Liver (tissue), 9 donors: Measurements from ENCODE around the gene C12orf57. TPM values are rescaled to one million over a fixed set of nuclear protein-coding genes. Genes with fewer than 3 reads are reported as not detected.

Experiments
- DNase-seq: peaks from one replicate; pipeline ENCODE4 v3.0.0-alpha.2; 2017; ENCODE audit warnings: low spot score
- H3K27ac ChIP-seq, 2 donors: one replicate each; pipeline ENCODE4 v1.7.0; 2013; ENCODE audit warnings: inconsistent platforms in 2 of 2, low read length in 2 of 2, control low read depth in 1 of 2, low read depth in 1 of 2, mild to moderate bottlenecking in 1 of 2
- H3K27me3 ChIP-seq, 4 donors: one replicate each; pipeline versions ENCODE4 v1.6.1 to v1.7.0; 2013; ENCODE audit warnings: low read length in 3 of 4, inconsistent platforms in 1 of 4, mild to moderate bottlenecking in 1 of 4, moderate library complexity in 1 of 4; ENCODE audit not compliant: control insufficient read depth in 4 of 4, insufficient read depth in 4 of 4
- H3K36me3 ChIP-seq, 4 donors: one replicate each; pipeline versions ENCODE4 v1.6.1 to v1.7.0; 2013; ENCODE audit warnings: low read length in 3 of 4, mild to moderate bottlenecking in 3 of 4, low read depth in 1 of 4, moderate library complexity in 1 of 4; ENCODE audit not compliant: control insufficient read depth in 4 of 4, insufficient read depth in 3 of 4
- H3K4me1 ChIP-seq, 4 donors: one replicate each; pipeline versions ENCODE4 v1.6.1 to v1.7.0; 2013; ENCODE audit warnings: low read length in 3 of 4, mild to moderate bottlenecking in 3 of 4, moderate library complexity in 1 of 4; ENCODE audit not compliant: control insufficient read depth in 4 of 4, insufficient read depth in 4 of 4
- H3K4me3 ChIP-seq, 3 donors: one replicate each; pipeline versions ENCODE4 v1.6.1 to v1.7.0; 2013; ENCODE audit warnings: low read length in 3 of 3, control low read depth in 1 of 3, low read depth in 1 of 3, mild to moderate bottlenecking in 1 of 3
- H3K9ac ChIP-seq, 2 donors: one replicate each; pipeline ENCODE4 v1.7.0; 2013; ENCODE audit warnings: low read length in 2 of 2, mild to moderate bottlenecking in 2 of 2, moderate library complexity in 2 of 2, control low read depth in 1 of 2, low read depth in 1 of 2
- H3K9me3 ChIP-seq, 4 donors: one replicate each; pipeline versions ENCODE4 v1.6.1 to v1.7.0; 2013; ENCODE audit warnings: low read length in 3 of 4; ENCODE audit not compliant: control insufficient read depth in 4 of 4
- ATF3 ChIP-seq: IDR thresholded peaks from 2 replicates; pipeline ENCODE4 v1.6.1; 2016; ENCODE audit warnings: antibody characterized with exemption
- CTCF ChIP-seq: fragments of 150-350 bp; IDR thresholded peaks from 2 replicates; pipeline ENCODE4 v1.5.1; 2017; ENCODE audit warnings: improper control_type of control experiment, low read depth, low read length; ENCODE audit not compliant: missing input control
- FOXA1 ChIP-seq: IDR thresholded peaks from 2 replicates; pipeline ENCODE4 v1.6.1; 2016; ENCODE audit warnings: antibody characterized with exemption
- FOXA2 ChIP-seq: IDR thresholded peaks from 2 replicates; pipeline ENCODE4 v1.6.1; 2016; ENCODE audit warnings: antibody characterized with exemption
- GABPA ChIP-seq, 2 donors: IDR thresholded peaks in 1 of 2; conservative IDR thresholded peaks in 1 of 2; 2 replicates each; pipeline ENCODE4 v1.6.1; 2016; ENCODE audit warnings: antibody characterized with exemption in 2 of 2, mild to moderate bottlenecking in 1 of 2, moderate library complexity in 1 of 2
- HNF4A ChIP-seq, 2 donors: conservative IDR thresholded peaks; 2 replicates each; pipeline ENCODE4 v1.6.1; 2016; ENCODE audit warnings: antibody characterized with exemption in 2 of 2, mild to moderate bottlenecking in 2 of 2
- HNF4G ChIP-seq: IDR thresholded peaks from 2 replicates; pipeline ENCODE4 v1.6.1; 2016; ENCODE audit warnings: antibody characterized with exemption
- JUND ChIP-seq, 2 donors: IDR thresholded peaks; 2 replicates each; pipeline ENCODE4 v1.6.1; 2016; ENCODE audit warnings: antibody characterized with exemption in 2 of 2
- MAX ChIP-seq: IDR thresholded peaks from 2 replicates; pipeline ENCODE4 v1.6.1; 2016; ENCODE audit warnings: antibody characterized with exemption
- NR2F2 ChIP-seq: IDR thresholded peaks from 2 replicates; pipeline ENCODE4 v1.6.1; 2016; ENCODE audit warnings: antibody characterized with exemption
- RAD21 ChIP-seq, 2 donors: IDR thresholded peaks; 2 replicates each; pipeline ENCODE4 v1.6.1; 2016; ENCODE audit warnings: antibody characterized with exemption in 2 of 2, mild to moderate bottlenecking in 2 of 2
- REST ChIP-seq: IDR thresholded peaks from 2 replicates; pipeline ENCODE4 v1.6.1; 2016; ENCODE audit warnings: antibody characterized with exemption, mild to moderate bottlenecking
- RXRA ChIP-seq, 2 donors: IDR thresholded peaks; 2 replicates each; pipeline ENCODE4 v1.6.1; 2017 to 2018; ENCODE audit warnings: antibody characterized with exemption in 2 of 2, mild to moderate bottlenecking in 1 of 2
- SP1 ChIP-seq: IDR thresholded peaks from 2 replicates; pipeline ENCODE4 v1.6.1; 2018; ENCODE audit warnings: antibody characterized with exemption, mild to moderate bottlenecking
- TAF1 ChIP-seq: conservative IDR thresholded peaks from 2 replicates; pipeline ENCODE4 v1.6.1; 2016; ENCODE audit warnings: antibody characterized with exemption, mild to moderate bottlenecking
- YY1 ChIP-seq: IDR thresholded peaks from 2 replicates; pipeline ENCODE4 v1.6.1; 2016; ENCODE audit warnings: antibody characterized with exemption, mild to moderate bottlenecking
- ZBTB33 ChIP-seq: IDR thresholded peaks from 2 replicates; pipeline ENCODE4 v1.6.1; 2016; ENCODE audit warnings: antibody characterized with exemption
- WGBS: extraction: QIAGEN DNeasy Blood & Tissue Kit; methylation state at CpG from one replicate; pipeline ENCODE4 v1.1.7; 2013; 5-methylcytosine and 5-hydroxymethylcytosine counted together
- polyA plus RNA-seq, 2 donors: library from polyadenylated mRNA; stranded (reverse) in 1 of 2; unstranded in 1 of 2; fragments of 200-250 nt in 1 of 2; fragments of >200 nt in 1 of 2; fragmentation: Nextera tagmentation in 1 of 2; extraction: Ambion mirVana in 1 of 2; gene quantifications; one replicate each; pipeline versions ENCODE4 v1.2.1 to v1.2.3, GENCODE V29; 2013 to 2015
- total RNA-seq, 2 donors: library from RNA; depleted of rRNA; stranded (reverse); fragments of >200 nt; gene quantifications; one replicate each; pipeline ENCODE4 v1.2.3, GENCODE V29; 2014
- donor health status: healthy.
- donor health status: healthy.
- donor health status: healthy.
- donor health status: healthy.
- donor health status: healthy.

Gene C12orf57
- total and polyA plus RNA-seq, 4 donors, result 49.2 to 193 (median 65.7) TPM

- no peak overlapping the region for H3K9ac ChIP-seq
- no peaks in the 10 kb centered on the region for H3K9me3 ChIP-seq
- H3K4me1 ChIP-seq, result peaks cover 0 to 9% (median 7%) of the 10 kb centered on the region in 4 donors
- no peaks in the 10 kb centered on the region for H3K27me3 ChIP-seq
- no peak overlapping the region for H3K4me3 ChIP-seq
- DNase-seq, result no peak
- TF ChIP-seq FOXA1 (no peak), RAD21 (IDR thresholded peaks at IDR 0.05) (no peak), ZBTB33 (no peak), CTCF (no peak), HNF4A (conservative IDR thresholded peaks at IDR 0.05) (no peak), MAX (no peak), REST (no peak), JUND (IDR thresholded peaks at IDR 0.05) (no peak), SP1 (no peak), FOXA2 (no peak), RXRA (IDR thresholded peaks at IDR 0.05) (no peak), HNF4G (no peak), TAF1 (no peak), GABPA (IDR thresholded peaks at IDR 0.05 in 1 of 2, conservative IDR thresholded peaks at IDR 0.05 in 1 of 2) (no peak), ATF3 (no peak), YY1 (no peak), NR2F2 (no peak)
- no peak overlapping the region for H3K27ac ChIP-seq
- H3K36me3 ChIP-seq, result peaks cover 2 to 56% (median 54%) of the 10 kb centered on the region in 4 donors
- WGBS, result 92% methylated on average over 2 of the region's 2 CpGs
These were observed 31.6 kb downstream of the C12orf57 start for GRCh38 chr12:6975297-6976032.
